ENCODE results near the gene DIAPH3. TPM values are rescaled to one million over a fixed set of nuclear protein-coding genes. Genes with fewer than 3 reads are reported as not detected.

Gene DIAPH3
- polyA plus RNA-seq, 3 donors: 0.04 to 0.09 TPM; not detected in 1

DNA sequence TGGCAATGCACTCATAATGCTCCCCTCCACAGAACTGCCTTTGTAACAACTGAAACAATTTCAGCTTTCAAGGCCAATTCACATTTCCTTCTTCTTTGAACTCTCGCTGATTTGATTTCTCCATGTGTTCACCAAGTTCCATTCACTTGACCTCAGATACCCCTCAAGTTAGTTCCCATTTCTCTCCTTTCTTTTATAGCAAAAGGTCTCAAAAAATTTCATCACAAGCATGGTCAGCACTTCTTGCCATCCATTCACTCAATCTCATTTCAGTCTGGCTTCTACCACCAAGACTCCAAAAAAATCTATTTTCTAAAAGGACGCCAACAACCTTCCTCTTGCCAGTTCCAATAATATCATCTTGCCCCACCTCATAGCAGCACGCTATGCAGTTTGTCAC is 135.7 kb downstream of the DIAPH3 start:
- peak; percentile 7 to 23 (median 14) for DNase-seq
- no peaks in the 10 kb centered on the region for H3K27me3 ChIP-seq (ENCODE audit: control insufficient read depth in 2 of 2, insufficient read depth in 2 of 2, low read length in 2 of 2)
- intact Hi-C loops (cut with micrococcal nuclease): no loop called here
- no peaks in the 10 kb centered on the region for H3K9me3 ChIP-seq (replicated peaks in 1 of 2; ENCODE audit: control insufficient read depth in 1 of 2, insufficient read depth in 1 of 2, low read length in 2 of 2)
- H3K27ac ChIP-seq (ENCODE audit: low read depth in 1 of 2, low read length in 2 of 2): peak overlapping the region in 1 of 2 donors; percentile 63
- H3K79me2 ChIP-seq (ENCODE audit: insufficient read depth, low read length): no peaks in the 10 kb centered on the region
- peak overlapping the region; percentile 40 for H3K4me2 ChIP-seq (replicated peaks; ENCODE audit: extremely low read depth, low read length, poor library complexity, severe bottlenecking)
- Mint-ChIP-seq H3K27me3 (ENCODE audit: low read depth in 3 of 3) (peaks cover 0 to 1% (median 0%) of the 10 kb centered on the region in 3 donors), H3K36me3 (peaks cover 4 to 7% of the 10 kb centered on the region in 2 donors), H3K9me3 (peaks cover 0 to 10% (median 5%) of the 10 kb centered on the region in 7 donors), H3K27ac (peak overlapping the region in 4 of 7 donors; percentile 16 to 50 (median 26)), H3K4me1 (peaks cover 24% of the 10 kb centered on the region), H3K4me3 (peak overlapping the region in 1 of 2 donors; percentile 56)
- no peak overlapping the region for H3K9ac ChIP-seq (ENCODE audit: insufficient read depth, low read length, poor library complexity, severe bottlenecking)
- H3K4me1 ChIP-seq (ENCODE audit: control insufficient read depth in 1 of 2, insufficient read depth in 2 of 2, low read length in 2 of 2): peaks cover 20 to 21% of the 10 kb centered on the region in 2 donors
- TF ChIP-seq, protein P1, sequence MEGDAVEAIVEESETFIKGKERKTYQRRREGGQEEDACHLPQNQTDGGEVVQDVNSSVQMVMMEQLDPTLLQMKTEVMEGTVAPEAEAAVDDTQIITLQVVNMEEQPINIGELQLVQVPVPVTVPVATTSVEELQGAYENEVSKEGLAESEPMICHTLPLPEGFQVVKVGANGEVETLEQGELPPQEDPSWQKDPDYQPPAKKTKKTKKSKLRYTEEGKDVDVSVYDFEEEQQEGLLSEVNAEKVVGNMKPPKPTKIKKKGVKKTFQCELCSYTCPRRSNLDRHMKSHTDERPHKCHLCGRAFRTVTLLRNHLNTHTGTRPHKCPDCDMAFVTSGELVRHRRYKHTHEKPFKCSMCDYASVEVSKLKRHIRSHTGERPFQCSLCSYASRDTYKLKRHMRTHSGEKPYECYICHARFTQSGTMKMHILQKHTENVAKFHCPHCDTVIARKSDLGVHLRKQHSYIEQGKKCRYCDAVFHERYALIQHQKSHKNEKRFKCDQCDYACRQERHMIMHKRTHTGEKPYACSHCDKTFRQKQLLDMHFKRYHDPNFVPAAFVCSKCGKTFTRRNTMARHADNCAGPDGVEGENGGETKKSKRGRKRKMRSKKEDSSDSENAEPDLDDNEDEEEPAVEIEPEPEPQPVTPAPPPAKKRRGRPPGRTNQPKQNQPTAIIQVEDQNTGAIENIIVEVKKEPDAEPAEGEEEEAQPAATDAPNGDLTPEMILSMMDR (IDR thresholded peaks at IDR 0.05): no peak
- H3K4me3 ChIP-seq (replicated peaks in 1 of 3; ENCODE audit: low read depth in 2 of 3, low read length in 3 of 3): peak overlapping the region in 1 of 3 experiments; percentile 1
- WGBS (ENCODE audit: insufficient coverage): 0% methylated on average over 3 of the region's 3 CpGs
- peak overlapping the region; percentile 39 for H2AFZ ChIP-seq (ENCODE audit: insufficient read depth, low read depth, low read length, poor library complexity, severe bottlenecking)
- no peaks in the 10 kb centered on the region for H4K20me1 ChIP-seq (ENCODE audit: insufficient read depth, low read length)
- no peaks in the 10 kb centered on the region for H3K36me3 ChIP-seq (replicated peaks in 1 of 2; ENCODE audit: control insufficient read depth in 1 of 2, insufficient read depth in 2 of 2, low read length in 2 of 2)

DNA sequence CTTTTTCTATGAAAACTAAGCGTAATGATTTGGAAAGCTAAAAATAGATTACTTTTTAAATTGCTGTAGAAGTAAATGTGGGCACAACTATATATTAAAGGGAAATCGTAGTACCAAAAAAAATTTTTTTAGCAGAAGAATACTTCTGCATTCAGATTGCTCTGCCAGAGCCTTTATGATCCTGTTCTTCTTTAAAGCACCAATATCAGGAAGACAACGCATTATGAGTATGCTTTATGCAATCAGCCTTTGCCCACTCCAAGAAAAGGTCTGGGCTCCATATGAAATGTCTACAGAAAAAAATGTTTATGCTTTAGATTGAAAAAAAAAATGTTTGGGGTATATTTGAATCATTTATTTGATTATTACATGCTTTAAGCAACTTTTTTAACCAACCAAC is 137.4 kb downstream of the DIAPH3 start:
- no peak overlapping the region for H3K27ac Mint-ChIP-seq
- 60% methylated on average over 1 of the region's 3 CpGs for WGBS (ENCODE audit: insufficient coverage)

More for the DNA sequence above, 137.4 kb downstream of the DIAPH3 start:
- no peak overlapping the region for H3K4me3 Mint-ChIP-seq
- no peaks in the 10 kb centered on the region for H3K27me3 ChIP-seq (ENCODE audit: control insufficient read depth in 2 of 2, insufficient read depth in 2 of 2, low read length in 2 of 2)
- no peaks in the 10 kb centered on the region for H3K36me3 ChIP-seq (replicated peaks in 1 of 2; ENCODE audit: control insufficient read depth in 1 of 2, insufficient read depth in 2 of 2, low read length in 2 of 2)
- no peak overlapping the region for H3K27ac ChIP-seq (ENCODE audit: low read depth in 1 of 2, low read length in 2 of 2)
- DNase-seq: no peak
- intact Hi-C loops (cut with micrococcal nuclease): no loop called here
- no peak overlapping the region for H3K4me2 ChIP-seq (replicated peaks; ENCODE audit: extremely low read depth, low read length, poor library complexity, severe bottlenecking)
- no peak overlapping the region for H3K4me3 ChIP-seq (replicated peaks in 1 of 3; ENCODE audit: low read depth in 2 of 3, low read length in 3 of 3)
- peaks cover 20 to 21% of the 10 kb centered on the region in 2 donors for H3K4me1 ChIP-seq (ENCODE audit: control insufficient read depth in 1 of 2, insufficient read depth in 2 of 2, low read length in 2 of 2)
- H3K9ac ChIP-seq (ENCODE audit: insufficient read depth, low read length, poor library complexity, severe bottlenecking): no peak overlapping the region
- H3K36me3 Mint-ChIP-seq: peaks cover 2 to 5% of the 10 kb centered on the region in 2 donors
- TF ChIP-seq, protein P1 (IDR thresholded peaks at IDR 0.05): no peak
- peaks cover 0 to 7% (median 4%) of the 10 kb centered on the region in 7 donors for H3K9me3 Mint-ChIP-seq
- no peaks in the 10 kb centered on the region for H3K79me2 ChIP-seq (ENCODE audit: insufficient read depth, low read length)
- peaks cover 0 to 1% (median 0%) of the 10 kb centered on the region in 3 donors for H3K27me3 Mint-ChIP-seq (ENCODE audit: low read depth in 3 of 3)
- H3K9me3 ChIP-seq (replicated peaks in 1 of 2; ENCODE audit: control insufficient read depth in 1 of 2, insufficient read depth in 1 of 2, low read length in 2 of 2): no peaks in the 10 kb centered on the region
- H4K20me1 ChIP-seq (ENCODE audit: insufficient read depth, low read length): no peaks in the 10 kb centered on the region
- peaks cover 23% of the 10 kb centered on the region for H3K4me1 Mint-ChIP-seq
- no peak overlapping the region for H2AFZ ChIP-seq (ENCODE audit: insufficient read depth, low read depth, low read length, poor library complexity, severe bottlenecking)

All from CD14-positive monocyte (primary cell).